HuH-7 (cell line): ENCODE measurements around the gene COL23A1.
A peak's percentile ranks its signal among the peaks of the same experiment; 100 is the strongest.

Experiments
- DNase-seq: peaks from one replicate; pipeline ENCODE4 v3.0.0; 2011; ENCODE audit warnings: low spot score

COL23A1 gene

GRCh38 chr5:178474562-178475184, 115.5 kb downstream of the COL23A1 start:
- no peak for DNase-seq

- no peak for DNase-seq
Observed at GRCh38 chr5:178473854-178474253, 116.3 kb downstream of the COL23A1 start.

GRCh38 chr5:178472138-178472537, 118.1 kb downstream of the COL23A1 start:
- no peak for DNase-seq

- no peak for DNase-seq
Observed at GRCh38 chr5:178471711-178472110, 118.5 kb downstream of the COL23A1 start.

GRCh38 chr5:178470760-178471025, 119.5 kb downstream of the COL23A1 start:
- DNase-seq = no peak

GRCh38 chr5:178469975-178470759, 120.0 kb downstream of the COL23A1 start:
- no peak for DNase-seq

- no peak for DNase-seq
Observed at GRCh38 chr5:178469011-178469974, 120.9 kb downstream of the COL23A1 start.

- DNase-seq = no peak
Observed at GRCh38 chr5:178468196-178468685, 122.0 kb downstream of the COL23A1 start.

GRCh38 chr5:178467568-178468195, 122.5 kb downstream of the COL23A1 start:
- DNase-seq = no peak

- DNase-seq = no peak
Observed at GRCh38 chr5:178467205-178467567, 123.0 kb downstream of the COL23A1 start.

- no peak for DNase-seq
Observed at GRCh38 chr5:178466342-178466741, 123.9 kb downstream of the COL23A1 start.

GRCh38 chr5:178465861-178466288, 124.3 kb downstream of the COL23A1 start:
- no peak for DNase-seq

- DNase-seq = no peak
Observed at GRCh38 chr5:178465228-178465860, 124.8 kb downstream of the COL23A1 start.

GRCh38 chr5:178464431-178465048, 125.7 kb downstream of the COL23A1 start:
- no peak for DNase-seq

GRCh38 chr5:178463321-178464155, 126.7 kb downstream of the COL23A1 start:
- no peak for DNase-seq

GRCh38 chr5:178462816-178463215, 127.4 kb downstream of the COL23A1 start:
- DNase-seq = no peak

GRCh38 chr5:178462076-178462475, 128.1 kb downstream of the COL23A1 start:
- DNase-seq = no peak

GRCh38 chr5:178461004-178461730, 129.0 kb downstream of the COL23A1 start:
- peak; percentile 80 for DNase-seq

- DNase-seq = no peak
Observed at GRCh38 chr5:178460598-178460997, 129.6 kb downstream of the COL23A1 start.

GRCh38 chr5:178460174-178460573, 130.0 kb downstream of the COL23A1 start:
- DNase-seq = no peak
